WI38 (cell line): ENCODE measurements around the gene TGOLN2.

Experiments used
- H3K4me3 ChIP-seq: 2 replicates; pipeline ENCODE4 v1.5.1; 2011; ENCODE audit warnings: low read depth, mild to moderate bottlenecking, control low read depth, low read length
- TF ChIP-seq, protein P1 (sequence below): IDR thresholded peaks from 2 replicates; pipeline ENCODE4 v1.5.1; 2012; ENCODE audit warnings: low read depth, mild to moderate bottlenecking, control low read depth, low read length

Gene TGOLN2

DNA sequence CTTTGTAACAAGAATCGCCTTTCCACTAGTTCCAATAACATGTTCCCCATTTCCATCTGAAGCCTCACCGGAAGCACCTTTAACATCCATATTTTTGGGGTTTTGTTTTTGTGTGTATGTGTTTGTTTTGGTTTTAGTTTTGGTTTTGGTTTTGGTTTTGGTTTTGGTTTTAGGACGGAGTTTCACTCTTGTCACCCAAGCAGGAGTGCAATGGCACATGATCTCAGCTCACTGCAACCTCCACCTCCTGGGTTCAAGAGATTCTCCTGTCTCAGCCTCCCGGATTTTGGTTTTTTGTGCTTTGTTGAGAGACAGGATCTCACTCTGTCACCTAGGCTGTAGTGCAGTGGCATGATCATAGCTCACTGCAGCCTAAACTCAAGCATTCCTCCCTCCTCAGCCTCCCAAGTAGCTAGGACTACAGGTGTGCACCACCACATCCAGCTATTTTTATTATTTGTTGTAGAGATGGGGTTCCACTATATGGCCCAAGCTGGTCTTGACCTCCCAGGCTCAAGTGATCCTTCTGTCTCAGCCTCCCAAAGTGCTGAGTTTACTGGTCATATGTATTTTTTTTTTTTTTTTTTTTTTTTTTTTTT lies 36.3 kb downstream of the TGOLN2 start:
- H3K4me3 ChIP-seq = no peak overlapping the region
- TF ChIP-seq, protein P1, sequence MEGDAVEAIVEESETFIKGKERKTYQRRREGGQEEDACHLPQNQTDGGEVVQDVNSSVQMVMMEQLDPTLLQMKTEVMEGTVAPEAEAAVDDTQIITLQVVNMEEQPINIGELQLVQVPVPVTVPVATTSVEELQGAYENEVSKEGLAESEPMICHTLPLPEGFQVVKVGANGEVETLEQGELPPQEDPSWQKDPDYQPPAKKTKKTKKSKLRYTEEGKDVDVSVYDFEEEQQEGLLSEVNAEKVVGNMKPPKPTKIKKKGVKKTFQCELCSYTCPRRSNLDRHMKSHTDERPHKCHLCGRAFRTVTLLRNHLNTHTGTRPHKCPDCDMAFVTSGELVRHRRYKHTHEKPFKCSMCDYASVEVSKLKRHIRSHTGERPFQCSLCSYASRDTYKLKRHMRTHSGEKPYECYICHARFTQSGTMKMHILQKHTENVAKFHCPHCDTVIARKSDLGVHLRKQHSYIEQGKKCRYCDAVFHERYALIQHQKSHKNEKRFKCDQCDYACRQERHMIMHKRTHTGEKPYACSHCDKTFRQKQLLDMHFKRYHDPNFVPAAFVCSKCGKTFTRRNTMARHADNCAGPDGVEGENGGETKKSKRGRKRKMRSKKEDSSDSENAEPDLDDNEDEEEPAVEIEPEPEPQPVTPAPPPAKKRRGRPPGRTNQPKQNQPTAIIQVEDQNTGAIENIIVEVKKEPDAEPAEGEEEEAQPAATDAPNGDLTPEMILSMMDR = no peak

DNA sequence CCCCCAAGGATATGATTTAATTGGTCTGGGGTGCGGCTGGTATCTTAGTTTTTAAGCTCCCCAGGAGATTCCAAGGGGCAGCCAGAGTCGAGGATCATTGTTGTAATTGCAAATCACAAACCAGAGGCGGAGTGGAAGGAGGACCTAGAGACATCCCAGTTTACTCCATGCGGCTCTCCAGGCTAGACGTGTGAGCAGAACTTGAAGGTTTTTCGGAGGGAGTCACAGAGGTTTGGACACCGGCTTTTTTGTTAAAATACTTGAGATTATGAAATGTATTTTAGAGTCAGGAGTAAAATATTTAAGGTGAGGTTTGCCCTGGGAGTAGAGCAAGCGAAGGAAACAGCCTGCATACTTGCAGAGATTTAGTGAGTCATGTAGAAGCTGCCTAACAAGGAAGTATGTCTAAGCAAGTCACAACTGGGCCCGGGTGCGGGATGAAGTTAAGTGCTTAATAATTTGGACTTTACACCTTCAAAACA lies 39.5 kb downstream of the TGOLN2 start:
- TF ChIP-seq, protein P1 = no peak
- no peak overlapping the region for H3K4me3 ChIP-seq

DNA sequence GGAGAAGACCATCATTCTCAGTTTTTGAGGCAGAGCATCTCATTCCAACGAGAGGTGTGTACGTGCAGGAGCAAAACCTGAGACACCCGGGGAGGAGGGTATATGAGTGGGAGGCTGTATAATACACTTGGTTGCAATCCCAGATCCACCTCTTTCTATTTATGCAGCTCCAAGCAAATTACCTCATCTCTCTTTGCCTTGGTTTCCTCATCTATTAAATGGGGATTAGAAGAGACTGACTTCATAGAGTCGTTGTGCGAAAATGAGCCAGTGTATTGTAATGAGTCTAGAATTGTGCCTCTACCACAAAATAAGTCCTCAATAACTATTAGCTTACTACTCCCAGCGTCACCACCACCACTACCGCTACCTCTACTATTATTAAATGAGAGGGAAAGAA lies 40.1 kb downstream of the TGOLN2 start:
- H3K4me3 ChIP-seq = no peak overlapping the region
- TF ChIP-seq, protein P1 = no peak

DNA sequence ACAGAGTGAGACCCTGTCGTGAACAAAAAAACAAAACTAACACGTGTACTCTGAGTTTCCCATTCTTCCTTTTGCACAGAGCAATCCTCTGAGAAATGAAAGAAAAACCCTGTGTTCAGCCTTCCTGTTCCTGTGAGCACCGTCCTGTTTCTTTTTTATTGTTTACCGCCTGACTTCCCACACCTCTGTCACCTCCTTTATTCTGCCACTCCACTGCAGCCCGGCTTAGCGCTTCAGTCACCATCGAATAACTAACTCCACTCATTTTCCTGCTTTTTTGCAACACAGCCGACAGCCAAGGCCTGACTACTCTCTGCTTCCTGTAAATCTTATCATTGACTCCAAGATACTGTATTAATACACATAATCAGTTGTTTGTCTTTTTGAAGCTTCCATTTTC lies 40.9 kb downstream of the TGOLN2 start:
- TF ChIP-seq, protein P1 = no peak
- no peak overlapping the region for H3K4me3 ChIP-seq

DNA sequence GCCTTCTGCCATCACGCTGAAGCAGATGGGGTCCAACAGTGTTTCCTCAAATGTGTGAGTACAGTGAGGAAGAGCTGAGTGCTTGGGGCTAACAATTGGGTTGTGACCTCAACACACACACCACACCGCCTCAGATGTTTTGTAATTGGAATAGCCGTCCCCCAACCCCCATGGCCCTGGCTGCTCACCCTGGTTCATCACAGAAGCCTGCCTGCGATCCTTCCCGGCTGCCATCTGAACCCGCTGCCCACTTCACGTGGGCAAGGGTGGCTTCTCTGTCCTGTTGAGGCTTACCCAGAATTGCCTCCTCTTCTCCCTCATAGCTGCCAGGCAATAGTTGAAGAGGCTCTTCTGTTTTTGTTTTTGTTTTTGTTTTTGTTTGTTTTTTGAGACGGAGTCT lies 44.1 kb downstream of the TGOLN2 start:
- TF ChIP-seq, protein P1 = no peak
- no peak overlapping the region for H3K4me3 ChIP-seq

DNA sequence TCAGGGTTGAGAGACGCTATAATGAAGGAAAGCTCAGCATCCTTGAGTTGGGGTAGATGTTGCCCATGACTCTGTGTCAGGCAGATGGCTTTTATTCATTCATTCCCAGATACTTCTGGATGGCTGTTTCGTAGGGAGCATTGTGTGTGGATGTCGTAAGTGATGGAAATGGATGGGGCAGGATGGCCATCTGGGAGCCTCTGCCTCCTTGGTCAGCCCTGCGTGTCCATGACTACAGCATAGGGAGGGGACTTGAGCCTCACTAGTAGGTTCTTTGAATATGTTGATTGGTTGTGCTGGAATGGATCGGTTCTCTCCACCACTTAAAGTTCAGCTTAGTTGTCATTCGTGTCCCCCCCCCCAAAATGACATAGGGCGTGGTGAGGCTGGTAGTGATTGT lies 44.9 kb downstream of the TGOLN2 start:
- H3K4me3 ChIP-seq = no peak overlapping the region
- TF ChIP-seq, protein P1 = no peak

DNA sequence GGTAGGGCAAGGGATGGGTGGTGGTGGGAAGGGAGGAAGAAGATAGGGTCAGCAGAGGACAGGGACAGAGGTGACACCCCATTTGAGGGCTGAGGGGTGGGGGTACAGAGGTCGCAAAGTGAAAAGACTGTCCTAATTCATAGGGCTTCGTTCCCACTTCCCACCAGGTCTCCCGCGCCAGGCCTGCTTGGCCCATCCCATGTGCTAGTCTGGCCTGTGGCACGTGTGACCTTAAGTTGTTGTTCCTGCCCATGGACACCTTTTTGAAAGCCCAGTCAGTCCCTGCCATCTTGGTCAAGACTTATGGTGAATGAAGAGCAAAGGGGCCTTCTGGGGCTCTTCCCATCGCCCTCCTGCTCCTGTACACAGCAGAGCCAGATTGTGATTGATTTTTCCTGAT lies 46.2 kb downstream of the TGOLN2 start:
- TF ChIP-seq, protein P1 = no peak
- no peak overlapping the region for H3K4me3 ChIP-seq
